HG03175 (cell line): ENCODE data around the gene PAGE1.
A peak's percentile ranks its signal among the peaks of the same experiment; 100 is the strongest.
"Not testable (repeated sequence)": the region's sequence is repeated elsewhere in the genome, so short reads cannot be mapped to it uniquely, and the experiment has no call there.

Experiments
- ATAC-seq: cut with Tn5 transposase; IDR thresholded peaks from one replicate; pipeline ENCODE4 v1.9.1; 2021; ENCODE audit warnings: mild to moderate bottlenecking, moderate library complexity; ENCODE audit not compliant: unreplicated experiment

PAGE1 gene, protein sequence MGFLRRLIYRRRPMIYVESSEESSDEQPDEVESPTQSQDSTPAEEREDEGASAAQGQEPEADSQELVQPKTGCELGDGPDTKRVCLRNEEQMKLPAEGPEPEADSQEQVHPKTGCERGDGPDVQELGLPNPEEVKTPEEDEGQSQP

DNA sequence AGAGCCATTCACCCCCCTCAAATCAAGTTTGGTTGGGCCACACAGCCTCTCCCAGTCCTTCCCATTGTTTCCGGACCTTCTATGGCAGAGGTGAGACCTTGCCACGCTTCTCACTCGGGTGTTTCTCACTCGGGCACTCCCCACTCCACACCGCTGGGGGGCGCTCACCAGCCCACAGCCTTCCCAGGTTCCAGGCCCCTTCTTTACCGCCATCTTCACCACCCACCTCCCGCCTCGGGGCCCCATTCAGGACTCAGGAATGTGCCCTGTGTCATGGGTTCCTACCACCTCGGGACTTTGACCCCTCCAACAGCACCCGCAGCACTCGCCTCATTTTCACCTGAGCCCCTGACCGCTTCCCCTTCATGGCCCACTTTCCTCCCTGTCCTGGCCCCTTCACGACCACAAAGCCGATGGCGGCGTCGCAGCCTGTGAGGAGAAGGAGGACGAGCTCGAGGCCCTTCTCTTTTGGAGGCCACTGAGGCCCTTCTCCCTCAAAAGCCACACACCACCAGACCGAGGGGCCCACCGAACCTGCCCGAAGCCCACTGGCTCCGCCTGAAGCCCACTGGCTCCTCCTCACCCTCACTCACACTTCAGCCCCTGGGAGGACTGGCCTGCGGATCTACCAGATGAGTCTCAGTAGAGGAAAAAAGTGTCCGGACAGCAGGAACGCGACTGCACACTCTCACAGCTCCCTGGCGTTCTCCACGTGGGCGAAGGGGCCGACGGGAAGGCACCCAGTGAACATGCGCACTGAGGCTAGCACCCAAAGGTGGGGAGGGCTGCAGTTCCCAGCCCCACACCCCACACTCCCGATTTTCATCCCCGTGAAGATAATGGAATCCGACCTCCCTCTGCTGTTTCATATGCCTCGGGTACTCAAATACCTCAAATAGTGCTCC, at the start of gene PAGE1:
PAGE1 (minus strand) TSS at position 709 of the 905 bp plus-strand sequence. CDS start 1,214 bp downstream, outside the sequence.
- no peak for ATAC-seq

DNA sequence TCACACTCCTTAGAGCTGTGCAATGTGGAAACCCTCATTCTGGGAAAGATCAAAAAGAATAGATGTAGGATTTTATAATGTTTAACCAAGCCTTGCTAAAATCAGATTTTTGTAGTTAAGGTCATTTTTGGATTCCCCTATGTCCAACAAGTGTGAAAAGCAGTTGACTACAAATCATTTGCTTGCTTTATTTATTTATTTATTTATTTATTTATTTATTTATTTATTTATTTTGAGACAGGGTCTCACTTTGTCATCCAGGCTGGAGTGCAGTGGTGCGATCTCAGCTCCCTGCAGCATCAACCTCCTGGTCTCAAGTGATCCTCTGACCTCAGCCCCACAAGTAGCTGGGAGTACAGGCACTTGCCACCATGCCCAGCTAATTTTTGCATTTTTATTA, 45.7 kb upstream of the PAGE1 start:
- not testable (repeated sequence) for ATAC-seq

DNA sequence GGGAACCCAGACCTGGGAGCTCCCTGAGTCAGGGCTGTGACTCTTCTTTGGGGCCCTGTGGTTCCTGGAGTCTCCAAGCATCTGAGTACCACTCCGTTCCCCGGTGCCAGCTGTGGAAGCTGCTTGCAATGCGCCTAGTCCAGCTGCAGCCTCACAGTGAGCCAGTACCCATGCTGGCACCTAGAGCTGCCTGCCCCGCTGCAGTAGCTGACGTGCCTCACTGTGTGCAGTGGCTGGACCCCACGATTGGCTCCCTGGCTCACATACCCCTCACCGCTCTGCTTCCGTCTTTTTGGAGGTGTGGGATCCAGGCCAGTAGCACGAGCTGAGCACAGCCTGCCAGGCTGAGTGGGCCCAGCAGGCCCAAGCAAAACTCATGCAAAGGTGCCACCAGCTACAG, 32.1 kb upstream of the PAGE1 start:
- ATAC-seq, result no peak

DNA sequence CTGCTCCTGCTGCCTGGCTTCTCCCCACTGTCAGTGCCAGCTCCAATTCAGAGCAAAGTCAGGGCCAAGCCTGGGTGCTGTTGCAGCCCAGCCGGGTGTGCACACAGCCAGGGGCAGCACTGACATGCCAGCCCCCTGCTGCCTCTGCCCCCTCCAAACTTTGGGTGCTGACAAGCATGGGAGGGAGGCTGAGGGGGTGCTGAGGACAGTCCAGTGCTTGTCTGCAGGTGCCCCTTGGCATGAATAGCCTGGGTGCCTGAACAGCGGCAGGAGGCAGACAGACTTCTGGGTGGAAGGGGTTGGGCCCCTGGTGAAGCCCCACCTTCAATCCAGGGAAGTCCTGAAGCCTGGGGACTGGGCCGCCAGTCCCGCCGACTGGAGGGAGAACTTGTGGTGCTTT, 31.2 kb upstream of the PAGE1 start:
- no peak for ATAC-seq

DNA sequence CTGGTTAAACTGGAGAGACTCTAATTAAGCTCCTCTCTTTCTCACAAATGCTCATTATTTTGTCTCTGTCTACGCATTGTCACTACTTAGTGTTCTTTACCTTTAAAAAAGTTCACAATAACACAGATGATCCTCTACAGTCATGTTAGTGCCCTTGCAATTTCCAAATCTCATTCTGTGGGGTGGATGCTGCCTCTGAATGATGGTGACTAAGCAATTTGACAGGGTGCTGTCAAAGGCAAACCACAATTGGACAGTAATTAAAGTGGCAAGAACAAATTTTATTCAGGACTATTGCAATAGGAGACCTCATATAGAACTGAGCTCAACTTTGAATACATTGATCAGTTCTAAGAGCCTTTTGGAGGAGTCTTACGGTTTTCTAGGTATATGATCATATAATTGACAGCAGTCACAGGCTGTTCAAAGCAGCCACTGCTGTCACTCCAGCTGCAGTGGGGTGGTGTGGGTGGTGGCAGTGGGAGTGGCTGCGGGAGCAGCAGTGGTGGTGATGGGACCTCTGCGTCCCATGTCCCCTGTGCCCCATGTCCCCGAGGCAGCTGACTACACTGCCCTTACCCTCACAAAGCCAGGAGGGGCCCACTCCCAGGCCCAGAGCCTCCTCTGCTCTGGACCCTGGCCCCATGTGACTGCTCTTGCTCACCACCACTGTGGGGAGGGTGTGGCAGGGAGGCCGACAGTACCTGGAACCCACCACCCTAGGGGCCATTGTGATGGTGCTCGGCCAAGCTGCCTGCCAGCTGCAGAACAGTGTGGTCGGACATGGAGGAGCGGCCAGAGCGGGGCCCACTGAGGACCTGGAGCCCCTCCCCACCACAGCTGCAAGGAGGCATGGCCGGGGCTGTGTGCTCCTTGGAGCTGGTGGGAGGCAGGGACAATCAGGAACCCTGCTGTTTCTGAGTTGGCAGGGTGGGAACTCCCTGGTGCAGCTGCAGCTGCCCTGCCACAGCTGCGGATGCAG, 30.4 kb upstream of the PAGE1 start:
- no peak for ATAC-seq

DNA sequence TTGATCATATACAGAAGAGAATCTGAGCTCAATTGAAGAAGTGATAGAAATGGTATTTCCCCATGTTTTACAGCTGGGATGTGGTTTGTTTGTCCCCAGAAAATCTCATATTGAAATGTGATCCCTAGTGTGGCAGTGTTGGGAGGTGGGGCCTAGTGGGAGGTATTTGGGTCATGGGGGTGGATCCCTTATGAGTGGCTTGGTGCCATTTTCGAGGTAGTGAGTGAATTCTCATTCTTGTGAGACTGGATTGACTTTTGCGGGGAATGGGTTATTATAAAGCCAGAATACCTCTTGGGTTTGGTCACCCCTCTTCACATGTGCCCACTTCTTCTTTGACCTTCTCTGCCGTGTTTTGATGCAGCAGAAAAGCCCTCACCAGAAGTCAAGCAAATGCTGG, 29.6 kb upstream of the PAGE1 start:
- ATAC-seq, result no peak

DNA sequence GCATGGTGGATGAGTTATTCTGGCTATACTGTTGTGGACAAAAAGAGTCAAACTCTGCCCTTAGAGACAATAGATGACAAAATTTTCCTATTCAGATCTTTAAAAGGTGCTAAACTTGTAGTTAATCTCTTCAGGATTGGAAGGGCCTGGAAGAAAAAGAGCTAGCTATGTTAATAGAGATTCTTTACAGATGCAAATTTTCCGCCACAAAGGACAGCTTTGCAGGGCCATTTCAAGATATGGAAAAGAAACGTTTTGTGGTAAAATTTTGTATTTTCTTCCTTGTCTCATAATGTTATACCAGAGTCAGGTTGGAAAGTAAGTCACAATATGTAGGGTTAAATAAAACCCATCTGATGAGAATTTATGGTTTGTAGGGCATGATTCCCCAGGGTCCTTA, 24.3 kb upstream of the PAGE1 start:
- ATAC-seq, result not testable (repeated sequence)

DNA sequence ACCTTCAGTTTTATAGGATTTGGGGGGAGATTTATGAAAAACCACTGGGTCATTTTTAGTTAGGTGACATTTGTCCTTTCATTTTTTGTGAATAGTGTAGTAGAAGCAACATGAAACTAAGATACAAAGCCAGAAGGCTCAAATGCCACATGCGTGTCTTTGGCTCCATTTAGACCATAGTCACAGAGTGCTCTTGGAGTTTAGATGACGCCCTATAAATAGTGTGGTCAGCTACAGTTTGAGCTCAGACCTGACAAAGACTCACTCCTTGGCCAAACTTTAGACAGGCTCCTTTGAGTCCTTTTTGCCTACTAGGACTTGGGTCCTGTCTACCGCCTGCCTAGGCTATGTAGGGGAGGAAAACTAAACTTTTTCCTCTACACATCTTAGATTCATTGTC, 16.8 kb upstream of the PAGE1 start:
- no peak for ATAC-seq

DNA sequence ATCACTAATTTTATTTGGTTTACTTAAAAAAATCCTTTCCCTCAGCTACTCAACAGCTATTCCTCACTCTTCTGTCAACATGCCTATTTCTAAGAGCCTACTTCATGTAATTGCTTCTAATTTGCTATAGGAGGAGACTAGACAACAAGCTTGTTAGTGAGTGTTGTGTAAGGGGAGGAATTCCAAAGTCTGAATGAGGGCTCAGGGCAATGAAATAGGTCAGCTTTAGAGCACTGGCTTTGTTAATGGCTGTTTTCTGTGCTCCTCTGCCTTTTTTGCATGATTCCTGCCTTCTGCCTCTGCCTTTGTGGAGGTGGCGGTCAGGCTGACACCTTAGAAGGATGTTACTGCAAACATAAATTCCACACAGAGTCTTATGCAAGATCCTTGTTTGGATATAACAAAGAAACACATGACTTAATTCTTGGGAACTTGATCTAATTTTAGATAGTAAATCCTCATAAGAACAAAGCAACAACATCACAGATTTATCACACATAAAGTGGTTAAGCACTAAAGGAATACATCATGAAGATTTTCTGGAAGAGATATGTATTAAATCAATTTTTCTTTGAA, 15.0 kb upstream of the PAGE1 start:
- ATAC-seq, result no peak

DNA sequence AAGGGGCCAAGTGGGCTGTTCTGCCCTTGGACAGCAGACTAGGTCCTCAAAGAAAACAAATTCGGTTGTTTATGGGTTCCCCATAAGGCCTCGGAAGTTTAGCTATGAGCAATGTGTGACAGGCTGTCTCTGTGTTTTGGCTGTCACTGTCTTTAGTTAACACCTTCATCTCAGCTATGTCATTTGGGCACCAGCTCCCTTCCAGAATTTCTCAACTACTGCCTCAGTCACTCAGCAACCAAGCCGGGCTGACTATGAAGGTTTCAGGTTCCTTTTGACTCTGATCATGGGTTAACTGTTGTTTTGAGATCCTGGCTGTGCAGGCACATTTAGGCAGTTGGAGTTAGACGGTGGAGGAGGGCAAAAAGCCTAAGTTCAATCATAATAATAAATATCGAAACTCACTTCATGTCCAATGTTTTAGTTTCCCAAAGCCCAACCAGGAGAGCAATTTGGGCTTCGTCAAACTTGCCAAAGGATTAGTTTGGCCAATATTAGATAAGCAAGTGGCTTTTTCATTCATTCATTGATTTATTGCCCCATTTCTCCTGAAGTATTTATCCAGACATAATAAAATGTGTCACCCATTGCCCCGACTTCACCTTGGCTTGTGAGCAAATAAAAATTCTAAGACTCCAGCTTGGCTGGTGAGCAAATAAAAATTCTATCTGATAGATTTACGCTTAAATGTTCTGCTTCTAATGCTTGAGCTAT, 9.1 kb upstream of the PAGE1 start:
- ATAC-seq, result no peak

DNA sequence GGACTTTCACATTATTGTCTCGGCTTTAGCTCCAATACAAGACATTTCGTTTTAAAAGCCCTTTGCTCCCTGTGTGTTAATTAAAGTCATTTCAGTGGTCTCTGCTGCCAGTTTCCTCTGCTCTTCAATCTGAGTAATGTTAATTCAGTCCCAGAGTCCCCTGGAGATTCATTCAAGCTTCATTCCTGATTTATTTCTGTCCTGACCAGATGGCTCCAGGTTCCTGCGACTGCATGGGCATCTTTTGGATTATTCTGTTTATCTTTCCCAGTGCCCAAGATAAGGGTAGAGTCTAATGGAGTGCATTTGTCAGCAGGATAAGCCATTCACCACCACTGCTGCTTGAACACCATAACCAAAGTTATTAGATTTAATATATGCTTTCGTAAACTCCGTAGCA, 6.1 kb upstream of the PAGE1 start:
- ATAC-seq, result no peak

DNA sequence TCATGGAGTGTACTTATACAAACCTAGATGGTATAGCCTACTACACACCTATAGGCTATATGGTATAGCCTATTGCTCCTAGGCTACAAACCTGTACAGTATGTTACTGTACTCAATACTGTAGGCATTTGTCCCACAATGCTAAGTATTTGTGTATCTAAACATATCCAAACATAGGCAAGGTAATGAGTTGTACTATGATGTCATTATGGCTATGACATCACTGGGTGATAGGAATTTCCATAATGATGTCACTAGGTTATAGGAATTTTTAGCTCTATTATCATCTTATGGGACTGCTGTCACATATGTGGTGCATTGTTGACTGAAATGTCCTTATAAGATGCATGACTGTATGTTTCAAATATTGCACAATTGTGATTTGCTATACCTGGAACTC, 5.5 kb upstream of the PAGE1 start:
- ATAC-seq, result no peak

DNA sequence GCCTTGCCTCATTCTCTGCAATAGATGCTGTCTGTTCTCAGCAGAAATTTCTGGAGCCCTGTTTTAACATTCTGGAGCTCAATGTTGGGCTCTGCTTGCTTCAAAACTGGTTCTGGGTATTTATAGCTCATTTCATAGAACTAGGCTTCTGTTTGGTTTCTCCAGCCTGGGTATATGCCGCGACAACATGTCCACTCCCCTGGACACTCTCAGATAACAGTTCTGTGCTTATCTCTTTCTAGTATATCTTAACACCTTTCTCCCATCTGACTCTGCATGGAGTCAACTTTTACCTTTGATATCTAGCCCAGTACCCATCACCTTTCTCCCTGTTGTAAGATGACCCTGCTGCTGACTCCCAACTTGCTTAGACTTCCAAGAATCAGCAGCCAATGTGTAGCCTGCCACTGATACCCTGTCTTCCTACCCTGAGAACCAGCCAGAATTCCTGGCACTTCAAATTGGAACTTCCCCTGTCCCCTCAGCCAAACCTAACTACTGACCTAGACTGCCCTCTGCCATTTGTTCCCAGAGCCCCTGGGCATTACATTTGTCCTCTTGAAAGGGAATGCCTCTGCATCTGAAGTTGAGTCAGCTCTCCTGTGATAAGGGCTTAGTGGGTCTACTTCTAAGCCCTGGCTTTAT, 20.6 kb downstream of the PAGE1 start:
- no peak for ATAC-seq

DNA sequence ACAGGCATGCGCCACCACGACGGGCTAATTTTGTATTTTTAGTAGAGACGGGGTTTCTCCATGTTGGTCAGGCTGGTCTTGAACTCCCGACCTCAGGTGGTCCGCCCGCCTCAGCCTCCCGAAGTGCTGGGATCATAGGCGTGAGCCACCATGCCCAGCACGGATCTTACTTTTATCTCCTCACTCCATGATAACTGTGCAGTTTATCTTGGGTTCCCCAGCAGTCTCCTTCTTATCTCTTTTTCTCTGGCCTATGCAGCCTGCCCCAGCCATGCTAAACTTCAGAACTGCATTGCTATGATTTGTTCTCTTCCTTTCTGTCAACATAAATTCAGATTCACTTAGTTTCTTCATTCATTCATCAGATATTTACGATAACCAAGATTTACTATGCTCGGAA, 22.4 kb downstream of the PAGE1 start:
- ATAC-seq, result no peak

DNA sequence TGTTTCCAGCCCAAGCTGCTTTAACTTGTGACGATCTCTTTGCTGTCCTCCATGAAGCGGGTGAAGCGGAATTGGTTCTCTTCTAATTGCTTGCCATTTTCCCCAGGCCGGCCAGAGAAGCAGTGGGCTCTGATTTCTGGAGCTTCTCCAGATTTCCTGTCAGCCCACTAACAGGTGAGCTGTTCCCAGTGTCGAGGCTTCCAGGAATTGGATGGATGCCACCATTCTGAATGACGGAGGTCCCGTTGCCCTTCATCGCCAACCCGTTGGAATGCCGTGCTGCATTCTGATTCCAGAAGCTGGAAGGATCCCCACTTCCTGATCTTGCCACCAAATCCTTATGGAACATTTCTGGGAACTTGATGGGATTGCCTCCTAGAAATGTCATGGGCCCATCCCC, 31.0 kb downstream of the PAGE1 start:
- ATAC-seq, result no peak

DNA sequence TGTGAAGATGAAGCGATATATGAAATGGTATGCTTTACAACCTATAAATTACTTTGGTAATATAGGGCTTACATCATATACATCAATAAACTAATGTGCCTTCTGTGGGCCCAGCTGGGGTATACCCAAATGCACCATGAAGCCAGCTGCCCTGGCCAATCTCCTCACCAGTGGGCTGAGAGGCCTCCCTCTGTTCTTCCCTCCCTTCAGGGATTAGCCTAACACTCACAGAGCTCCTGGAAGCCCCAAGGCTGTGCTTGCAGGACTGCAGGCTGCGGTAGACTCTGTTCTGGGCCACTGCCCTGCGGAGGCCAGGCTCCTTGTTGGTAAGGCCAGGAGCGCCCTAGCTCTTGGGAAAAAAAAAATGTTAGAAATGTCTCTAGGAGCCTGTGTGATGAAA, 33.9 kb downstream of the PAGE1 start:
- no peak for ATAC-seq

DNA sequence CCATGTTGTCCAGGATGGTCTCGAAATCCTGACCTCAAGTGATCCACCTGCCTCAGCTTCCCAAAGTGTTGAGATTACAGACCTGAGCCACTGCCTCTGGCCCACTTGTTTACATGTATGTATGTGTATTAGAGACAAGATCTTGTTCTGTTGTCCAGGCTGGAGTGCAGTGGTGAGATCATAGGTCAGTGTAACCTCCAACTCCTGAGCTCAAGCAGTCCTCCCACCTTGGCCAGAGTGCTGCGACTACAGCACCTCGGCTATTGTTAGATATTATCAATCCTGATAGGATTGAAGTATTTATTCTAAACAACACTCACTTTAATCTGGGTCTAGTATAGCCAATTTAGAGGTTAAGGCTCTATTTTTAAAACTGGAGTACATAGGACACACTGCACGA, 36.0 kb downstream of the PAGE1 start:
- ATAC-seq, result no peak

DNA sequence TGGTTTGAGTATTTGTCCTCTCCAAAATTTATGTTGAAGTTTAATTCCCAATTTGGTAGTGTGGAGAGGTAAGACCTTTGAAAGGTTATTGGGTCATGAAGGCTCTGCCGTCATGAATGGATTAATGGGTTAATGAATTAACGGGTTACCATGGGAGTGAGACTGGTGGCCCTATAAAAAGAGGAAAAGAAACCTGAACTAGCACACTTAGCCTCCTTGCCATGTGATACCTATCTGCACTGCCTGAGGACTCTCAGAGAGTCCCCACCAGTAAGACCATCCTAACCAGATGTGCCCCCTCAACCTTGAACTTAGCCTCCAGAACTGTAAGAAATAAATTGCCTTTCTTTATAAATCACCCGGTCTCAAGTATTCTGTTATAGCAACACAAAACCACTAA, 39.3 kb downstream of the PAGE1 start:
- peak; percentile 76 for ATAC-seq

DNA sequence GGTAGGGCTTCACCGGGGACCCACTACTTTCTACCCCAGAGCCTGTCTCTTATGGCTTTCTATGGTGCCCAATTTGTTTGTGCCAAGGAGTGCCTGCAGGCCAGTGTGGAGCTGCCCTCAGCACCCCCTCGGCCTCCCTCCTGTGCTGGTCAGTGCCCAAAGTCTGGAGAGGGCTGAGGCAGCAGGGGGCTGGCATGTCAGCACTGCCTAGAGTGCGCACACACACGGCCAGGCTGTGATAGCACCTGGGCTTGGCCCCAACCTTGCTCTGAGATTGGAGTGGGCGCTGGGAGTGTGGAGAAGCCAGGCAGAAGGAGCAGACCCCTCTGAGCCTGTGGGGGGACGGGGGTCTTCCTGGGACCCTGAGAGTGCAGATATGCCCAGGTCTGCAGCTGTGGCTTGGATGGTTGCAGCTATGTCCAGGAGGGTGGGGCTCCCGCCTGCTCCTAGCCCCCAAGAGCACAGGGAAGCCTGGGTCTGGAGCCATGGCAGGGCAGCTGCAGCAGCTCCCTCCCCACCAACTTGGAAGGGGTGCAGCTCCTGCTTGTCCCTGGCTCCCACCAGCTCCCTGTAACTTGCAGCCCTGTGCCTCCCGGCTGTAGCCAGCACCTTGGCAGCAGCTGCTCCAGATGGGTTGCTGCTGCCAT, 50.7 kb downstream of the PAGE1 start:
- ATAC-seq, result no peak
